ENCODE results near the gene CORO2B. TPM values are rescaled to one million over a fixed set of nuclear protein-coding genes. Genes with fewer than 3 reads are reported as not detected.

The CORO2B gene
- total and polyA plus RNA-seq, 2 experiments from 2014 or later, result 1.6 to 4.6 TPM

DNA sequence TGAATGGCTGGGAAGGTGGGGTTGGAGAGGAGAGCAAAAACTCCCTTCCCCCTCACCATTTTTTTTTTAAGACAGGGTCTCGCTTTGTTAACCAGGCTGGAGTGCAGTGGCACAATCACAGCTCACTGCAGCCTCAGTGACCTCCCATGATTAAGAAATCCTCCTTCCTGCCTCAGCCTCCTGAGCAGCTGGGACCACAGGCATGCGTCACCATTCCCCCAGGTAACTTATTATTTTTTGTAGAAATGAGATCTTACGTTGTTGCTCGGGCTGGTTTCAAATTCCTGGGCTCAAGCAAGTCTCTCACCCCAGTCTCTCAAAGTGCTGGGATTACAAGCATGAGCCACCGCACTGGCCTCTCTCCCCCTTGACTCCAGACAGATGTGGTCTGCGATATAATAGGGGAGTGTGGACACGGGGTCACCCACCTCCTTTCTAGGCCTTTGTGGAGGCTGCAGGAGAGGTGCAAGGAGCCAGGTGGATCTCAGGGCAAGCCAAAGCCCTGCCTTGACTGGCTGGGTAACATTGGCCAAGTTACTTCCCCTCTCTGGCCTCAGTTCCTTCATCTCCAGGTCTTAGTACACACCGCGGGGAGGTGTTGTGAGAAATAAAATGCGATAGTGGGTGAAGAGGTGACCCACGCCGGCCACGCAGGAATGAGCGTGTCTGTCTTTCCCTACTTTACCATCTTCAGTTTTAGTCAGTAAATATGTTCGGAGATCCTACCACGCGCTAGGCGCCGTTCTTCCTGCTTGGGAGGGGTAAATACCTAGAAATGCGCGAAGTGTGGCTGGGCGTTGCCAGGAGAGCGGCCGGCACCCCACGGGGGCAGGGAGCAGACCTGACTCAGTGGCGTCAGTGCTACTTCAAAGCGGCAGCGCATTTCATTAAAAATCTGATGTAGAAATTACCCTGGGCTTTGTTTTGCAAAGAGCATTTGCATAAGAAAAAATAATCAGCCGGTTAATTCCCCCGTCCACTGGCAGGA lies 20.2 kb upstream of the CORO2B start:
- no peaks in the 10 kb centered on the region for H3K36me3 ChIP-seq (ENCODE audit: insufficient read depth)
- peak overlapping the region; percentile 80 for H3K4me3 Mint-ChIP-seq
- peak overlapping the region; percentile 90 for H3K4me3 ChIP-seq
- peaks cover 20% of the 10 kb centered on the region for H3K4me1 ChIP-seq (ENCODE audit: insufficient read depth)
- no peaks in the 10 kb centered on the region for H4K20me1 ChIP-seq (replicated peaks; ENCODE audit: insufficient read depth)
- 0 out of 3 replicates have a peak, but pooled peaks cover 4% of the 10 kb centered on the region for H3K36me3 Mint-ChIP-seq (ENCODE audit: low read depth)
- no peaks in the 10 kb centered on the region for H3K79me2 ChIP-seq (replicated peaks; ENCODE audit: insufficient read depth)
- H3K4me1 Mint-ChIP-seq, result peaks cover 33% of the 10 kb centered on the region
- peak overlapping the region; percentile 100 for H2AFZ ChIP-seq
- peaks cover 18% of the 10 kb centered on the region for H3K27me3 Mint-ChIP-seq (ENCODE audit: insufficient read depth, low read depth, poor library complexity)
- ATAC-seq, result peak; percentile 20
- H3K9me3 Mint-ChIP-seq, result peaks cover 3% of the 10 kb centered on the region; the same call in 1 of the 3 replicates
- TF ChIP-seq ZNF114 (CRISPR knock-in tag; IDR thresholded peaks at IDR 0.05) (no peak), POLR2AphosphoS5 (IDR thresholded peaks at IDR 0.05; ENCODE audit: low read depth) (no peak), EZH2phosphoT487 (IDR thresholded peaks at IDR 0.05; ENCODE audit: unreplicated experiment) (no peak), JUNB (IDR thresholded peaks at IDR 0.05; ENCODE audit: unreplicated experiment) (no peak), ZNF331 (CRISPR knock-in tag; IDR thresholded peaks at IDR 0.05; ENCODE audit: low read depth) (no peak)
- peak; percentile 62 for DNase-seq (ENCODE audit: low spot score)
- H3K27ac ChIP-seq (ENCODE audit: low read depth), result peak overlapping the region; percentile 76; the same call in 1 of the 2 replicates
- peaks cover 13% of the 10 kb centered on the region; the same call in 1 of the 2 replicates for H3K27me3 ChIP-seq (ENCODE audit: insufficient read depth)
- H3F3A ChIP-seq (replicated peaks; ENCODE audit: low read depth), result 0 out of 2 replicates have a peak, but pooled peaks cover 14% of the 10 kb centered on the region
- H3K4me2 ChIP-seq, result peak overlapping the region; percentile 100
- H3K9me2 ChIP-seq (ENCODE audit: insufficient read depth), result no peaks in the 10 kb centered on the region
- no peak overlapping the region; the same call in 1 of the 2 replicates for H3K27ac Mint-ChIP-seq

GRCh38 chr15:68559345-68560310 lies 19.2 kb upstream of the CORO2B start:
- H4K20me1 ChIP-seq (replicated peaks; ENCODE audit: insufficient read depth), result no peaks in the 10 kb centered on the region
- DNase-seq (ENCODE audit: low spot score) (peak; percentile 94), ATAC-seq (peak; percentile 83)
- 0 out of 2 replicates have a peak, but pooled peaks cover 14% of the 10 kb centered on the region for H3F3A ChIP-seq (replicated peaks; ENCODE audit: low read depth)
- Mint-ChIP-seq H3K4me1 (peaks cover 33% of the 10 kb centered on the region), H3K27ac (peak overlapping the region; percentile 45; the same call in 1 of the 2 replicates), H3K9me3 (peaks cover 3% of the 10 kb centered on the region; the same call in 1 of the 3 replicates), H3K27me3 (ENCODE audit: insufficient read depth, low read depth, poor library complexity) (peaks cover 18% of the 10 kb centered on the region), H3K4me3 (peak overlapping the region; percentile 80), H3K36me3 (ENCODE audit: low read depth) (0 out of 3 replicates have a peak, but pooled peaks cover 4% of the 10 kb centered on the region)
- TF ChIP-seq POLR2AphosphoS5 (IDR thresholded peaks at IDR 0.05; ENCODE audit: low read depth) (peak; percentile 27; the same call in 1 of the 2 replicates), ETS1 (IDR thresholded peaks at IDR 0.05) (peak; percentile 55), CREB1 (CRISPR knock-in tag; IDR thresholded peaks at IDR 0.05; ENCODE audit: low read depth) (peak; percentile 32; the same call in 1 of the 2 replicates), EZH2phosphoT487 (IDR thresholded peaks at IDR 0.05; ENCODE audit: unreplicated experiment) (no peak)
- TF ChIP-seq, protein P1, sequence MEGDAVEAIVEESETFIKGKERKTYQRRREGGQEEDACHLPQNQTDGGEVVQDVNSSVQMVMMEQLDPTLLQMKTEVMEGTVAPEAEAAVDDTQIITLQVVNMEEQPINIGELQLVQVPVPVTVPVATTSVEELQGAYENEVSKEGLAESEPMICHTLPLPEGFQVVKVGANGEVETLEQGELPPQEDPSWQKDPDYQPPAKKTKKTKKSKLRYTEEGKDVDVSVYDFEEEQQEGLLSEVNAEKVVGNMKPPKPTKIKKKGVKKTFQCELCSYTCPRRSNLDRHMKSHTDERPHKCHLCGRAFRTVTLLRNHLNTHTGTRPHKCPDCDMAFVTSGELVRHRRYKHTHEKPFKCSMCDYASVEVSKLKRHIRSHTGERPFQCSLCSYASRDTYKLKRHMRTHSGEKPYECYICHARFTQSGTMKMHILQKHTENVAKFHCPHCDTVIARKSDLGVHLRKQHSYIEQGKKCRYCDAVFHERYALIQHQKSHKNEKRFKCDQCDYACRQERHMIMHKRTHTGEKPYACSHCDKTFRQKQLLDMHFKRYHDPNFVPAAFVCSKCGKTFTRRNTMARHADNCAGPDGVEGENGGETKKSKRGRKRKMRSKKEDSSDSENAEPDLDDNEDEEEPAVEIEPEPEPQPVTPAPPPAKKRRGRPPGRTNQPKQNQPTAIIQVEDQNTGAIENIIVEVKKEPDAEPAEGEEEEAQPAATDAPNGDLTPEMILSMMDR (conservative IDR thresholded peaks at IDR 0.05; ENCODE audit: low read depth in 2 of 2), result peak; percentile 80 to 91
- H3K79me2 ChIP-seq (replicated peaks; ENCODE audit: insufficient read depth), result no peaks in the 10 kb centered on the region
- no peaks in the 10 kb centered on the region for H3K36me3 ChIP-seq (ENCODE audit: insufficient read depth)
- peaks cover 20% of the 10 kb centered on the region for H3K4me1 ChIP-seq (ENCODE audit: insufficient read depth)
- H3K9me2 ChIP-seq (ENCODE audit: insufficient read depth), result no peaks in the 10 kb centered on the region
- peak overlapping the region; percentile 100 for H2AFZ ChIP-seq
- peaks cover 13% of the 10 kb centered on the region; the same call in 1 of the 2 replicates for H3K27me3 ChIP-seq (ENCODE audit: insufficient read depth)
- H3K27ac ChIP-seq (ENCODE audit: low read depth), result peak overlapping the region; percentile 76; the same call in 1 of the 2 replicates
- H3K4me3 ChIP-seq, result peak overlapping the region; percentile 90
- H3K4me2 ChIP-seq, result peak overlapping the region; percentile 100

All from GM23338 (cell line).